RCC 7860 (cell line): ENCODE data around the gene SPATA46.
"Not testable (repeated sequence)": the region's sequence is repeated elsewhere in the genome, so short reads cannot be mapped to it uniquely, and the experiment has no call there.

Source experiments
- DNase-seq: peaks from one replicate; pipeline ENCODE4 v3.0.0-alpha.2; 2015; ENCODE audit warnings: low spot score
- FAIRE-seq: peaks from 2 replicates; lab custom pipeline; 2012; peaks lifted over from hg19 to GRCh38; lab: Jason Lieb, UNC

SPATA46 gene

GRCh38 chr1:162376691-162377090 is at the start of gene SPATA46:
Gene SPATA46 (minus strand): TSS chr1:162376854. CDS start chr1:162376790, 64 bp downstream.
- FAIRE-seq (no peak), DNase-seq (no peak)

GRCh38 chr1:162422662-162423375 is 46.2 kb upstream of the SPATA46 start:
- FAIRE-seq (no peak), DNase-seq (no peak)

- FAIRE-seq (no peak), DNase-seq (no peak)
Measured at GRCh38 chr1:162421258-162422164, 44.9 kb upstream of the SPATA46 start.

- FAIRE-seq (no peak), DNase-seq (no peak)
Measured at GRCh38 chr1:162420120-162420519, 43.5 kb upstream of the SPATA46 start.

GRCh38 chr1:162419450-162419931 is 42.8 kb upstream of the SPATA46 start:
- DNase-seq, FAIRE-seq: not testable (repeated sequence)

GRCh38 chr1:162418584-162418983 is 41.9 kb upstream of the SPATA46 start:
- not testable (repeated sequence) for FAIRE-seq, DNase-seq

- DNase-seq (no peak), FAIRE-seq (no peak)
Measured at GRCh38 chr1:162417650-162418049, 41.0 kb upstream of the SPATA46 start.

- FAIRE-seq (no peak), DNase-seq (no peak)
Measured at GRCh38 chr1:162416909-162417308, 40.3 kb upstream of the SPATA46 start.

GRCh38 chr1:162416215-162416614 is 39.6 kb upstream of the SPATA46 start:
- DNase-seq (no peak), FAIRE-seq (no peak)

- no peak for FAIRE-seq
- peak; percentile 17 for DNase-seq
Measured at GRCh38 chr1:162412002-162412401, 35.3 kb upstream of the SPATA46 start, which contains the start of gene SH2D1B. Gene SH2D1B (minus strand): TSS chr1:162412136. CDS start chr1:162412016, 120 bp downstream.

- FAIRE-seq (no peak), DNase-seq (no peak)
Measured at GRCh38 chr1:162407539-162407938, 30.9 kb upstream of the SPATA46 start.

- FAIRE-seq: no peak
- DNase-seq: no peak
Measured at GRCh38 chr1:162406811-162407210, 30.2 kb upstream of the SPATA46 start.

- no peak for FAIRE-seq
Measured at GRCh38 chr1:162405800-162406199, 29.1 kb upstream of the SPATA46 start.

GRCh38 chr1:162404550-162405160 is 28.0 kb upstream of the SPATA46 start:
- DNase-seq (no peak), FAIRE-seq (no peak)

More at GRCh38 chr1:162405800-162406199, 29.1 kb upstream of the SPATA46 start:
- DNase-seq: no peak

- DNase-seq: no peak
- no peak for FAIRE-seq
Measured at GRCh38 chr1:162400790-162401355, 24.2 kb upstream of the SPATA46 start.

- DNase-seq: no peak
- FAIRE-seq: no peak
Measured at GRCh38 chr1:162398999-162399580, 22.4 kb upstream of the SPATA46 start.

- no peak for DNase-seq
- no peak for FAIRE-seq
Measured at GRCh38 chr1:162397943-162398560, 21.4 kb upstream of the SPATA46 start.

GRCh38 chr1:162397039-162397448 is 20.4 kb upstream of the SPATA46 start:
- DNase-seq: no peak
- no peak for FAIRE-seq

GRCh38 chr1:162396201-162396906 is 19.7 kb upstream of the SPATA46 start:
- DNase-seq: no peak
- no peak for FAIRE-seq
